Measurements from ENCODE around the gene GJA5. TPM values are rescaled to one million over a fixed set of nuclear protein-coding genes. Genes with fewer than 3 reads are reported as not detected.

Gene GJA5
- total and polyA plus RNA-seq, 2 experiments from 2014 or later: 0.24 to 1.7 TPM

GRCh38 chr1:147750618-147751217 is 9.7 kb downstream of the GJA5 start:
- no peaks in the 10 kb centered on the region for H4K20me1 ChIP-seq (replicated peaks; ENCODE audit: insufficient read depth)
- no peaks in the 10 kb centered on the region for H3K9me2 ChIP-seq (ENCODE audit: insufficient read depth)
- H3K4me2 ChIP-seq: no peak overlapping the region
- H3K4me1 ChIP-seq (ENCODE audit: insufficient read depth): no peaks in the 10 kb centered on the region
- H3K27me3 Mint-ChIP-seq (ENCODE audit: insufficient read depth, low read depth, poor library complexity): peaks cover 7% of the 10 kb centered on the region
- H3K27me3 ChIP-seq (ENCODE audit: insufficient read depth): no peaks in the 10 kb centered on the region
- no peaks in the 10 kb centered on the region for H3K9me3 Mint-ChIP-seq
- no peak for TF ChIP-seq CREB1 (CRISPR knock-in tag; IDR thresholded peaks at IDR 0.05; ENCODE audit: low read depth)
- TF ChIP-seq JUNB (IDR thresholded peaks at IDR 0.05; ENCODE audit: unreplicated experiment): no peak
- TF ChIP-seq CTCF (conservative IDR thresholded peaks at IDR 0.05; ENCODE audit: low read depth in 2 of 2): no peak
- no peak for TF ChIP-seq EZH2phosphoT487 (IDR thresholded peaks at IDR 0.05; ENCODE audit: unreplicated experiment)
- TF ChIP-seq ZNF462 (CRISPR knock-in tag; IDR thresholded peaks at IDR 0.05): no peak
- DNase-seq (ENCODE audit: low spot score) (no peak), ATAC-seq (no peak)
- H2AFZ ChIP-seq: no peak overlapping the region
- no peaks in the 10 kb centered on the region for H3K36me3 ChIP-seq (ENCODE audit: insufficient read depth)
- H3K4me3 Mint-ChIP-seq: no peak overlapping the region
- H3F3A ChIP-seq (replicated peaks; ENCODE audit: low read depth): no peaks in the 10 kb centered on the region
- H3K4me1 Mint-ChIP-seq: no peaks in the 10 kb centered on the region; the same call in 2 of the 3 replicates
- H3K27ac Mint-ChIP-seq: no peak overlapping the region
- H3K4me3 ChIP-seq: no peak overlapping the region
- H3K27ac ChIP-seq (ENCODE audit: low read depth): no peak overlapping the region
- no peaks in the 10 kb centered on the region for H3K36me3 Mint-ChIP-seq (ENCODE audit: low read depth)
- H3K79me2 ChIP-seq (replicated peaks; ENCODE audit: insufficient read depth): no peaks in the 10 kb centered on the region
